ENCODE results near the gene MED1.

- TF ChIP-seq YY1 (IDR thresholded peaks at IDR 0.05; ENCODE audit: low read depth) (no peak), REST (IDR thresholded peaks at IDR 0.05; ENCODE audit: low read depth) (no peak), FOXM1 (IDR thresholded peaks at IDR 0.05; ENCODE audit: borderline replicate concordance, low read depth) (no peak), EGR1 (IDR thresholded peaks at IDR 0.05) (no peak), RAD21 (IDR thresholded peaks at IDR 0.05; ENCODE audit: low read depth) (no peak), TCF12 (IDR thresholded peaks at IDR 0.05; ENCODE audit: low read depth) (no peak), CEBPB (IDR thresholded peaks at IDR 0.05) (no peak), TEAD4 (IDR thresholded peaks at IDR 0.05) (no peak)
These were observed 1.0 kb downstream of the MED1 start for GRCh38 chr17:39450051-39450450.

Measured in Ishikawa (cell line).